ENCODE measurements around the gene MRPS23.

GRCh38 chr17:57860414-57860999, 10.7 kb upstream of the MRPS23 start:
- TF ChIP-seq CTCF (IDR thresholded peaks at IDR 0.05; ENCODE audit: insufficient read depth, low read length, poor library complexity, severe bottlenecking) (no peak), EZH2phosphoT487 (conservative IDR thresholded peaks at IDR 0.05; ENCODE audit: low read length) (no peak)

Data from SU-DHL-6 (cell line).